Suprapubic skin (tissue), 3 donors: ENCODE data around the gene MICU1.

ENCODE experiments used
- CTCF ChIP-seq, 2 donors: fragments of 200-600 bp in 1 of 2; fragments of 450-650 bp in 1 of 2; sonication (generic) in 1 of 2; IDR thresholded peaks; one replicate each; pipeline ENCODE4 v1.5.1; 2016 to 2019; ENCODE audit warnings: antibody characterized with exemption in 2 of 2, mild to moderate bottlenecking in 1 of 2, moderate library complexity in 1 of 2
- POLR2AphosphoS5 ChIP-seq, 3 donors: sonication (generic); formaldehyde crosslinking; IDR thresholded peaks; one replicate each; pipeline ENCODE4 v1.6.1; 2017; ENCODE audit warnings: antibody characterized with exemption in 3 of 3

- TF ChIP-seq CTCF (IDR thresholded peaks at IDR 0.05) (no peak), POLR2AphosphoS5 (IDR thresholded peaks at IDR 0.05) (no peak)
These were observed 246.1 kb downstream of the MICU1 start for GRCh38 chr10:72379776-72380175.
